ENCODE results near the gene RIMS1.

Gene RIMS1, protein sequence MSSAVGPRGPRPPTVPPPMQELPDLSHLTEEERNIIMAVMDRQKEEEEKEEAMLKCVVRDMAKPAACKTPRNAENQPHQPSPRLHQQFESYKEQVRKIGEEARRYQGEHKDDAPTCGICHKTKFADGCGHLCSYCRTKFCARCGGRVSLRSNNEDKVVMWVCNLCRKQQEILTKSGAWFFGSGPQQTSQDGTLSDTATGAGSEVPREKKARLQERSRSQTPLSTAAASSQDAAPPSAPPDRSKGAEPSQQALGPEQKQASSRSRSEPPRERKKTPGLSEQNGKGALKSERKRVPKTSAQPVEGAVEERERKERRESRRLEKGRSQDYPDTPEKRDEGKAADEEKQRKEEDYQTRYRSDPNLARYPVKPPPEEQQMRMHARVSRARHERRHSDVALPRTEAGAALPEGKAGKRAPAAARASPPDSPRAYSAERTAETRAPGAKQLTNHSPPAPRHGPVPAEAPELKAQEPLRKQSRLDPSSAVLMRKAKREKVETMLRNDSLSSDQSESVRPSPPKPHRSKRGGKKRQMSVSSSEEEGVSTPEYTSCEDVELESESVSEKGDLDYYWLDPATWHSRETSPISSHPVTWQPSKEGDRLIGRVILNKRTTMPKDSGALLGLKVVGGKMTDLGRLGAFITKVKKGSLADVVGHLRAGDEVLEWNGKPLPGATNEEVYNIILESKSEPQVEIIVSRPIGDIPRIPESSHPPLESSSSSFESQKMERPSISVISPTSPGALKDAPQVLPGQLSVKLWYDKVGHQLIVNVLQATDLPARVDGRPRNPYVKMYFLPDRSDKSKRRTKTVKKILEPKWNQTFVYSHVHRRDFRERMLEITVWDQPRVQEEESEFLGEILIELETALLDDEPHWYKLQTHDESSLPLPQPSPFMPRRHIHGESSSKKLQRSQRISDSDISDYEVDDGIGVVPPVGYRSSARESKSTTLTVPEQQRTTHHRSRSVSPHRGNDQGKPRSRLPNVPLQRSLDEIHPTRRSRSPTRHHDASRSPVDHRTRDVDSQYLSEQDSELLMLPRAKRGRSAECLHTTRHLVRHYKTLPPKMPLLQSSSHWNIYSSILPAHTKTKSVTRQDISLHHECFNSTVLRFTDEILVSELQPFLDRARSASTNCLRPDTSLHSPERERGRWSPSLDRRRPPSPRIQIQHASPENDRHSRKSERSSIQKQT (N-terminal part only)

GRCh38 chr6:71886184-71887005 is at the start of gene RIMS1:
Gene RIMS1 (plus strand): TSS chr6:71886550. CDS start chr6:71887024, 474 bp downstream.
- peak in 39 of 58 donors; percentile 0 to 78 (median 40) for DNase-seq

- DNase-seq: no peak
These were observed 35.1 kb upstream of the RIMS1 start for GRCh38 chr6:71851214-71851613.

DNA sequence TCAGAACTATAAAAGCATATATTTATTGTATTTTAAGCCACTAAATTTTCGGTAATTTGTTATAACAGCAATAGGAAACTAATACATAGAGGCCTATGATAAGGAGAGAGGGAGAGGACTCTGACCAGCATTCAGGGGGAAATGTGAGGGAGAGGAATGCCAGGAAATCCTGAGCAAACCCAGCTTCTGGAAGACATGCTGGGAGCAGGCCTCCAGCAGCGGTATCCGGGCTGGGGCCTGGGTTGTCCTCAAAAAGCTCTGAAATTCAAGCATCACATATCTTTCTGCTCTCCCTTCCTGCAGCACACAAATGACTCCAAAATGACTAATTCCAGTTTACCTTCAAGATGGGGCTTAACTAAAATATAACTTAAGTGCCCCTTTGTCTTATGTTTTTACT is 33.4 kb upstream of the RIMS1 start:
- no peak for DNase-seq

- no peak for DNase-seq
These were observed 30.9 kb upstream of the RIMS1 start for GRCh38 chr6:71855406-71855805.

GRCh38 chr6:71879016-71879415 is 7.3 kb upstream of the RIMS1 start:
- DNase-seq: no peak

GRCh38 chr6:71887006-71887743 is 825 bp downstream of the RIMS1 start:
- DNase-seq: peak in 10 of 58 donors; percentile 8 to 76 (median 40)

DNA sequence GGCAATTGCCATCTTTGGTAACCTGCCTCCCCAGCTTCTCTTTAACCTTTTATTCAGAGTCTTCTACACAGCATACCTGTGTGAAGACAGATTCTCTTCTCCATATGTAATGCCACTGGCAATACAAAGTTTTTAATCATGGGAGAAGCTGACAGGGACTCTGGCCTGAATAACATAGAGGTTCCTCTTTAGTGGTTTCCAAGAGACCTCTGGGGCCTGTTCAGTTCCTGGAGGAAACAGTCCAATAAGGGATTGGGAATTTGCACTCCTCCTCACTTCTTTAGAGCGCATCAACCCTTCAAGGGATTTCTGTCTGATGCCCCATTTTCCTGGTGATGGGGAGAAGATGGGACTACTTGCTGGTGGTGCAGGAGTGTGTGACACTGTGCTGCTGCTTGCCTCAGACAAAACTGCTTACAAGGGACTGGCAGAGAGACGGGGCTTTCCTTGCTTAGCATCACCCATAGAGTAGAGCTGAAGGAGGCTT is 1.4 kb downstream of the RIMS1 start:
- DNase-seq: peak in 5 of 58 donors; percentile 2 to 38 (median 21)

DNA sequence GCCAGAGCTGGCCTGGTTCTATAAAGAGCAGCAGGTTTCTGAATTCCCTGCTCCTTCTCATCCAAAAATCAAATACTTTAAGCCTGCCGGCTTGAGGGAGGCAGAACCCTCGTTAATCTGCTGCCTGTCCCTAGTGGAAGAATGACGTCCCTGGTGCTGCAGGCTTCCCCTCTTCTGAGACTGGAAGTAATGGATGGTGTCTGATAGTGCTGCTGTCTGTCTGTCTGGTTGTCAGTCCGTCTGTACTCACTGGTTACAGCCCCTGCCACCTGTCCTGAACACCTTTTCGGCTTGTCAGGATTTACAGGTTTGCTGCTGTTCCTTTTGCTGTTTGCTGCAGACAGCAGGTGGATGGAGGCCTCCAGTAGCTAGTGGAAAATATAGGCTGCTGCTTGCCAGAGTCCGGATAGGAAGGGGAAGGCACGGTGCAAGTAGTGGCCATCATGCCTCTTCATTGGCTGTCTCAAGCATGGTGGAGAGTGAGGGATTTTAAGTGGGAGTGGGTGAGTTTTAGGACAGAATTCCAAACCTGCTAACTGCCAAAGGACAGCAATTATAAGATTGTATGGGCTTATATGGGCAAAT is 2.5 kb downstream of the RIMS1 start:
- DNase-seq: peak in 14 of 58 donors; percentile 4 to 48 (median 24)

- no peak for DNase-seq
These were observed 3.0 kb downstream of the RIMS1 start for GRCh38 chr6:71889366-71889765.

DNA sequence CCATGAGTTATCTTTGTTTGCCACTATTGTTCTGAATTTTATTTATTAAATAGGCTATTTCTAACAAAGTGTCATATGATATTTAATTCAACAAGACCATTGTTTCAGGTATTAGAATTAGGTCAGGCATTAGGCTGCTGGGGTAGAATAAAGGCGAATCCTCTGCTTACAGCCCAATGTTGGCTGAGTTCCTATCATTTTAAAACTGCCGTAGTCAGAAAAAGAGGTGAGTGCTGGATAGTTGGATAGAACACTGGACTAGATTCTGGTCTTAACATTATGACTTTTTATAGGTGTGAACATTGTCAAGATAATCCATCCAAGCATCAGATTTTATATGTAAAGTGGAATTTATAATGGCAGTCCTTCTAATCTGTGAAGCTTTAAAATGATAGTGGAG is 6.3 kb downstream of the RIMS1 start:
- no peak for DNase-seq

DNA sequence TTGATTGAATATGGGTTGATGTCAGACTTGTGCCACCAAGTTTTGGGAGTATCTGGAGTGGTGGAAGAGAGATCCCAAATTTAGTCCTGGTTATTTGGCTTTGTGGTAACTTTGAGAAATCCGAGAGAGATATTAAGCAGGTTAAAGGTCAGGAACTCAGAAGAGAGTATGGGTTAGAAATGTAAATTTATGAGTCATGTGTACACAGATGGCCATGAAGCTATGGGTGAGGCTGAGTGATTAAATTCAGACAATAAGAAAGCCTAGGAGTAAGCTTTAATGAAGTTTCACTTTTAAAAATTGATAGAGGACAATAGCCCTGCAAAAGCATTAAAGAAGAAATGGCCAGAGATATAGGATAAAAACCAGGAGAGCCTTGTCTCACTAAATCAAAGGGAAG is 14.3 kb downstream of the RIMS1 start:
- no peak for DNase-seq

DNA sequence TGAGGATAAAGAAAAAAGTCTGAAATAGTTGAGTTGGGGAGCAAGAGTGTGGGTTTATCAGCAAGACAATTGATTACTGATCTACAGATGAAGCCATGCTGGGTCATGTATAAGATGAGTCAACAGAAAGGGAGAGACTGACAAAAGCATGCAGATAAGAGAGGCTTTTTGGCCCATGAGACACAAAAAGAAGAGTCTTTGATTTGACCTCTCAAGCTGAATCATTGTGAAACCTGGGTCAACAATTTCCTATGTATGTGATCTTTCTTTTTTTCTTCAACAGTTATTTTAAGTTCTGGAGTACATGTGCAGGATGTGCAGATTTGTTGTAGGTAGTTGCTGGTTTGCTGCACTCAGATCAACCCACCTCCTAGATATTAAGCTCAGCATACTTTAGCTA is 15.9 kb downstream of the RIMS1 start:
- DNase-seq: no peak

DNA sequence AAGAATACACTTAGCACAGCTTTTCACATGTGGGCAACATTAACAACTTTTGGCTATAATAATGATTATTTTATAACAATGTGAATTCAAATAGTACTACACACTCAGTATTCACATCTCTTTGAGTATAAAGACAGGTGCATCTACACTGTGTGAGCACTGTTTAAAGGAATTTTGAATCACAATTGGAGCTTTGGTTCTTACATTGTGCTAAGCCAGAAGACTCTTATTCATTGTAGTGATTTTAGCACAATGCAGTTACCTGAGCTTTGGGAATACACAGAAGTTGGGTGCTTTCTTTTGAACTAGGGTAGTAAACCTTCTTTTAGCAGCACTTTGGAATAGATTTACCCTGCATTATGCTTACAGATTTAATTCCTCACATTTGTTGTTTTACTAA is 20.5 kb downstream of the RIMS1 start:
- no peak for DNase-seq

- no peak for DNase-seq
These were observed 21.9 kb downstream of the RIMS1 start for GRCh38 chr6:71908162-71908765.

DNA sequence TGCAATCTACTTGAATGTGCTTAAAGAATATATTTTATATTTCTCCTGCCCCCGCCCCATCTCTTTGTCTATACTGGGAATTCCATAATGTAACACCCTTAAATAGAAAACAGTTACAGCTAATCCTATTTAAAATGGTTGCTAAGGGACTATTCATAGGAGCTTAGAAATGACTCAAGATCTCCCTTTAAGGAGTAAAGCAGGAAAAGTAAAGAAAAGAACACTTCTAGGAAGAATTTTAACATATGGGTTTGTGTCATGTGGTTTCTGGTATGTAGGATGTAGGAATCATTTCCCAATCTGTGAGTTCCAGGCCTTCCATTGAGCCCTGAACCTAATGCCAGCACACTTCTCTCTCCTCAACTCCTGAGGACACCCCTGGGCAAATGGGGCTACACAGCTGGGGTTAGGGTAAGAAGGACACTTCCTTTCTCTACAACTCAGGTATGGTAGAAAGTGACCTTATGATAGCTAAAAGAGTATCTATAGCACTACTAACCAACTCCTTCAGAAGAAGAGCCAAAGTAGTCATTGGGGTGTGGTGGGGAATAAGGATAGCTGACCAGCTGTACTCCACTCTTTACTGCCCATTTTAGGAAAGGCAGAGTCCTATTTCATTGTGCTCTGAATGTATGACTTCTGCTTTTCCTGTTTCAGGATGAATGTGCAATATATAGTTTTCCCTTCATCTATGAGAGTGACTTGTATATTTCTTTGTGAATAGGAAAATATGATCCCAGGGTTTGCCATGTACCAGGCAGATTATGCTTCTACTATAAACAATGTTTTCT is 27.3 kb downstream of the RIMS1 start:
- no peak for DNase-seq

DNA sequence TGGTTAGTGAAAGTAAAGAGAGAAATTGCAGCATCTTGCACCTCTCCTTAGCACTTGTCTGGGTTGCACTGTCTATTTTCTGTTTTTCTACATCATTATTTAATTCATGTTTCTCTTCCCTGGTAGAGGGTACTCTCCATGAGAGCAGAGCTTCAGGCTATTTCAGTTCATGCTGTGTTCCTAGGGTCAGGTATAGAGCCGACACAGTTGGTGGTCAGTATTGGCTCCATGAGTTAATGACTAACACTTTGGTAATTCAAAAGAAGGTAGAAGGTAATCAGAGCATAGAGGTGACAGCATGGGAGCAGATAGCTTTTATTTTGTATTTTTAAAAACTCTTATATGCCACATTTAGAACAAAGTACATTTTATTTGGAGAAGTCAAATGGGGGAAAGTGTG is 42.7 kb downstream of the RIMS1 start:
- no peak for DNase-seq

GRCh38 chr6:71933881-71934280 is 47.5 kb downstream of the RIMS1 start:
- DNase-seq: no peak

GRCh38 chr6:71965404-71965803 is 79.1 kb downstream of the RIMS1 start:
- DNase-seq: peak in 36 of 58 donors; percentile 1 to 56 (median 20)
